ENCODE measurements around the gene VMP1. TPM values are rescaled to one million over a fixed set of nuclear protein-coding genes. Genes with fewer than 3 reads are reported as not detected.
A peak's percentile ranks its signal among the peaks of the same experiment; 100 is the strongest.

Gene VMP1
- total RNA-seq, 1 donor = 234 TPM

DNA sequence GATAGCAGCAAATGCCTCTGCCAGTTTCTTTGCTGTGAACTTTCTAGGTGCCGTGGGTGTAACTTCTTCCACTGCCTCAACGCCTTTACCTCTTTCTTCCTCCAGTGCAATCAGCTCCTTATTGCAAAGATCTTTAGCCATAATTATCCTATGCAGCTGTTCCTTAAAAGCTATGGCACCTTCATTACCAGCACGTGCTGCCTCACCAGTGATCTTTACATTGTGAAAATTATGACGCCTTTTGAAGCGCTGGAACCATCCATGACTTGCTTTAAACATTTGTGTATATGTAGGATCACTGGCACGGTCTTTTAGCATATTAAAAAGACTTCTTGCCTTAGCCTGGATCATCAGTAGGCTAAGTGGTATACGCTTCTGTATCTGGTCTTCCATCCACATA lies 8.2 kb upstream of the VMP1 start:
- no peak for TF ChIP-seq CTCF (IDR thresholded peaks at IDR 0.05; ENCODE audit: insufficient read depth, low read length)
- no peak for DNase-seq (ENCODE audit: low read depth)
- H3K4me3 ChIP-seq (ENCODE audit: low read depth, low read length) = no peak overlapping the region

DNA sequence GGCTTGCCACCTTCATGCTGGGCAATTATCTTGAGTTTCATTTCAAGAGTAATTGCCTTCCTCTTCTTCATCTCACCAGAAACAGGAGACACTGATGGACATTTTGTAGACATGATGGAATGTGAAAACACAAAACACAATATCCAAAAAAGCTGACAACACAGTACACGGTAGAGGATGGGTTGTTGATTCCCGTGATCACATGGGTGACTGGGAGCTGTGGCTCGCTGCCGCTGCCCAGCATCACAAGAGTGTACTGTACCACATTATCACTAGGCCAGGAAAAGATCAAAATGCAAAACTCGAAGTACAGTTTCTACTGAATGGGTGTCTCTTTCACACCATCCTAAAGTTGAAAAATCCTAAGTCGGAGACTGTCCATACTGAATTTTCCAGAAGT lies 7.7 kb upstream of the VMP1 start:
- no peak for TF ChIP-seq CTCF (IDR thresholded peaks at IDR 0.05; ENCODE audit: insufficient read depth, low read length)
- no peak overlapping the region for H3K4me3 ChIP-seq (ENCODE audit: low read depth, low read length)
- no peak for DNase-seq (ENCODE audit: low read depth)

DNA sequence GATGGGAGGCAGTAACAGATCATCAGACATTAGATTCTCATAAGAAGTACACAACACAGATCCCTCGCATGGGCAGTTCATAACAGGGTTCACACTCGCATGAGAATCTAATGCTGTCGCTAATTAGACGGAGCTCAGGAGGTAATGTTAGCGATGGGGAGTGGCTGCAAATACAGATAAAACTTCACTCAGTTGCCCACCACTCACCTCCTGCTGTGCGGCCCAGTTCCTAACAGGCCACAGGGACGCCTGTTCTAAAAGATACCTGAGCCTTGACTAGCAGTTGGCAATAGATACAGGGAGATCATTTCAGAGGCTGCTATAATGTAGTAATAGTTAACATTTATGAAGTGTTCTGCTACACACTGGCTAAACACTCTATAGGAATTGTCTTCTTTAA lies 5.2 kb upstream of the VMP1 start:
- no peak overlapping the region for H3K4me3 ChIP-seq (ENCODE audit: low read depth, low read length)
- TF ChIP-seq CTCF (IDR thresholded peaks at IDR 0.05; ENCODE audit: insufficient read depth, low read length) = no peak
- DNase-seq (ENCODE audit: low read depth) = no peak

- no peak for TF ChIP-seq CTCF (IDR thresholded peaks at IDR 0.05; ENCODE audit: insufficient read depth, low read length)
Observed at GRCh38 chr17:59707971-59708430, 547 bp downstream of the VMP1 start.

GRCh38 chr17:59711936-59712335 lies 4.5 kb downstream of the VMP1 start:
- no peak for TF ChIP-seq CTCF (IDR thresholded peaks at IDR 0.05; ENCODE audit: insufficient read depth, low read length)
- H3K4me3 ChIP-seq (ENCODE audit: low read depth, low read length) = no peak overlapping the region
- no peak for DNase-seq (ENCODE audit: low read depth)

More at GRCh38 chr17:59707971-59708430, 547 bp downstream of the VMP1 start:
- H3K4me3 ChIP-seq (ENCODE audit: low read depth, low read length) = peak overlapping the region; percentile 99
- no peak for DNase-seq (ENCODE audit: low read depth)

- DNase-seq (ENCODE audit: low read depth) = no peak
- no peak overlapping the region for H3K4me3 ChIP-seq (ENCODE audit: low read depth, low read length)
- no peak for TF ChIP-seq CTCF (IDR thresholded peaks at IDR 0.05; ENCODE audit: insufficient read depth, low read length)
Observed at GRCh38 chr17:59712862-59713261, 5.4 kb downstream of the VMP1 start.

GRCh38 chr17:59714255-59714654 lies 6.8 kb downstream of the VMP1 start:
- no peak overlapping the region for H3K4me3 ChIP-seq (ENCODE audit: low read depth, low read length)
- no peak for DNase-seq (ENCODE audit: low read depth)
- TF ChIP-seq CTCF (IDR thresholded peaks at IDR 0.05; ENCODE audit: insufficient read depth, low read length) = no peak

All from fibroblast of the aortic adventitia (primary cell).